GM12878 (cell line): ENCODE measurements around the gene LTB4R. TPM values are rescaled to one million over a fixed set of nuclear protein-coding genes. Genes with fewer than 3 reads are reported as not detected.

Experiments
- ATAC-seq: fragments of 200-7000 bp; cut with Tn5 transposase; 3 replicates; pipeline ENCODE4 v1.9.1; 2020; ENCODE audit warnings: mild to moderate bottlenecking, moderate library complexity
- BruUV-seq: library from RNA; stranded (reverse); fragments of 400-500 nt; replicated peaks from 2 replicates; lab custom pipeline; 2021; lab: Mats Ljungman, UMichigan
- CTCF ChIA-PET: fragments of 300-600 bp; sonication (Branson Sonifier 250); formaldehyde crosslinking; extraction: SDS; loops from one replicate; lab custom pipeline; 2021; ENCODE audit warnings: inconsistent platforms; lab: Yijun Ruan, JAX
- POLR2A ChIA-PET: fragments of 350-600 bp; formaldehyde crosslinking; extraction: SDS; loops from one replicate; lab custom pipeline; 2021; ENCODE audit warnings: inconsistent platforms; lab: Charles Lee
- RAD21 ChIA-PET: fragments of 300-600 bp; sonication (Branson Sonifier 250); formaldehyde crosslinking; loops from one replicate; lab custom pipeline; 2023; ENCODE audit warnings: antibody characterized with exemption; ENCODE audit not compliant: unreplicated experiment; lab: Charles Lee
- SMC1A ChIA-PET: fragments of 300-600 bp; sonication (Branson Sonifier 250); formaldehyde crosslinking; loops from one replicate; lab custom pipeline; 2023; ENCODE audit not compliant: unreplicated experiment, uncharacterized antibody; lab: Charles Lee
- DNase-seq: peaks from one replicate; pipeline ENCODE4 v3.0.0-alpha.2; 2011; ENCODE audit warnings: low read depth, low spot score
- FAIRE-seq: peaks from 3 replicates; lab custom pipeline; 2011; peaks lifted over from hg19 to GRCh38; lab: Jason Lieb, UNC
- H2AFZ ChIP-seq: 2 replicates; pipeline ENCODE4 v1.6.0; 2011; ENCODE audit warnings: low read depth, low read length, control low read depth; ENCODE audit not compliant: control insufficient read depth
- H3K27ac ChIP-seq: 2 replicates; pipeline ENCODE4 v1.5.1; 2011; ENCODE audit warnings: control low read depth; ENCODE audit not compliant: control insufficient read depth, insufficient read depth
- H3K27me3 ChIP-seq, 2 experiments: replicated peaks in 1 of 2; 2 replicates each; pipeline versions ENCODE4 v1.6.0 to v1.6.1; 2011; ENCODE audit warnings: low read length in 1 of 2; ENCODE audit not compliant: control insufficient read depth in 2 of 2, insufficient read depth in 2 of 2
- H3K36me3 ChIP-seq, 2 experiments: 2 replicates each; pipeline ENCODE4 v1.5.1; 2011; ENCODE audit warnings: low read length in 1 of 2; ENCODE audit not compliant: control insufficient read depth in 2 of 2, insufficient read depth in 2 of 2
- H3K4me1 ChIP-seq: 2 replicates; pipeline ENCODE4 v1.6.1; 2011; ENCODE audit warnings: mild to moderate bottlenecking, low read length, moderate library complexity, mixed read lengths; ENCODE audit not compliant: control insufficient read depth, insufficient read depth
- H3K4me2 ChIP-seq: 2 replicates; pipeline ENCODE4 v1.6.0; 2011; ENCODE audit warnings: control low read depth; ENCODE audit not compliant: control insufficient read depth, insufficient read depth
- H3K4me3 ChIP-seq: fragments of 200-600 bp; sonication (generic); 2 replicates; pipeline ENCODE4 v1.5.1; 2016
- H3K79me2 ChIP-seq: 2 replicates; pipeline ENCODE4 v1.6.0; 2011; ENCODE audit warnings: low read length; ENCODE audit not compliant: control insufficient read depth, insufficient read depth
- H3K9ac ChIP-seq: 2 replicates; pipeline ENCODE4 v1.8.0; 2011; ENCODE audit warnings: low read length, control low read depth, mixed read lengths; ENCODE audit not compliant: control insufficient read depth, insufficient read depth
- H3K9me3 ChIP-seq: replicated peaks from 3 replicates; pipeline ENCODE4 v1.5.1; 2011; ENCODE audit warnings: mild to moderate bottlenecking, low read length; ENCODE audit not compliant: control insufficient read depth, insufficient read depth
- H4K20me1 ChIP-seq: 2 replicates; pipeline ENCODE4 v1.6.0; 2011; ENCODE audit not compliant: control insufficient read depth, insufficient read depth
- ASH2L ChIP-seq: fragments of 300-600, 200-600 bp; sonication (generic); IDR thresholded peaks from 2 replicates; pipeline ENCODE4 v1.6.1; 2017; ENCODE audit warnings: low read depth, mild to moderate bottlenecking, borderline replicate concordance
- ATF7 ChIP-seq: fragments of 450-650 bp; IDR thresholded peaks from 2 replicates; pipeline ENCODE4 v1.6.1; 2016; ENCODE audit warnings: low read depth, mild to moderate bottlenecking
- HDAC6 ChIP-seq: fragments of 200-600 bp; sonication (generic); IDR thresholded peaks from one replicate; pipeline ENCODE4 v1.8.0; 2017; ENCODE audit warnings: antibody characterized with exemption; ENCODE audit not compliant: unreplicated experiment
- NFIC ChIP-seq: IDR thresholded peaks from 2 replicates; pipeline ENCODE4 v1.6.1; 2012; ENCODE audit warnings: low read depth, mild to moderate bottlenecking, inconsistent platforms, low read length, moderate library complexity
- POLR2A ChIP-seq: IDR thresholded peaks from 2 replicates; pipeline ENCODE4 v1.6.1; 2011; ENCODE audit warnings: low read depth, mild to moderate bottlenecking, low read length
- SIX5 ChIP-seq: IDR thresholded peaks from 2 replicates; pipeline ENCODE4 v1.6.1; 2011; ENCODE audit warnings: mild to moderate bottlenecking, low read depth, low read length, moderate library complexity; ENCODE audit not compliant: severe bottlenecking
- TAF1 ChIP-seq: IDR thresholded peaks from 2 replicates; pipeline ENCODE4 v1.6.1; 2011; ENCODE audit warnings: mild to moderate bottlenecking, low read depth, low read length, borderline replicate concordance
- TARDBP ChIP-seq: IDR thresholded peaks from 2 replicates; pipeline ENCODE4 v1.6.1; 2016; ENCODE audit warnings: borderline replicate concordance
- WRNIP1 ChIP-seq: IDR thresholded peaks from 2 replicates; pipeline ENCODE4 v1.6.1; 2011; ENCODE audit warnings: low read depth, low read length, improper control_type of control experiment, borderline replicate concordance
- ZZZ3 ChIP-seq: IDR thresholded peaks from 2 replicates; pipeline ENCODE4 v1.6.1; 2011; ENCODE audit warnings: low read depth; ENCODE audit not compliant: control insufficient read depth, insufficient read length
- WGBS: methylation state at CpG from one replicate; pipeline ENCODE4 v1.1.6; 2016; ENCODE audit warnings: low lambda C conversion rate; ENCODE audit not compliant: insufficient replicate concordance, insufficient coverage; ENCODE audit errors: missing lambda C conversion rate; 5-methylcytosine and 5-hydroxymethylcytosine counted together
- in situ Hi-C: fragments of 300-500 bp; cut with MboI; formaldehyde crosslinking; loops from 9 replicates; pipeline ENCODE4 v1.14.3; 2018; ENCODE audit warnings: mixed read lengths
- intact Hi-C: fragments of 100-400 bp; cut with micrococcal nuclease; formaldehyde crosslinking; loops from one replicate; pipeline ENCODE4 v1.14.2; 2022; ENCODE audit not compliant: unreplicated experiment
- polyA plus RNA-seq, 11 experiments: library from polyadenylated mRNA; depleted of rRNA in 4 of 11; unstranded in 6 of 11; stranded (reverse) in 5 of 11; fragments of >200 nt; fragmentation: Nextera tagmentation in 4 of 11; fragmentation: Illumina TruSeq in 1 of 11; extraction: Ambion mirVana in 4 of 11; extraction: Trizol in 1 of 11; gene quantifications; 1 replicate in 1 of 11; 2 replicates in 10 of 11; pipeline versions ENCODE4 v1.2.1 to v1.2.3, GENCODE V29; 2011 to 2016; ENCODE audit warnings: inconsistent platforms in 2 of 11, missing spikeins in 2 of 11, low read depth in 1 of 11
- total RNA-seq, 4 experiments: library from RNA; depleted of rRNA in 3 of 4; stranded (reverse); fragments of >200 nt in 3 of 4; fragmentation: Illumina TruSeq in 1 of 4; extraction: Trizol in 1 of 4; gene quantifications; 2 replicates each; pipeline versions ENCODE4 v1.2.1 to v1.2.3, GENCODE V29; 2013 to 2021
- TF ChIP-seq, protein P1 (sequence below): fragments of 450-650 bp; IDR thresholded peaks from 2 replicates; pipeline ENCODE4 v1.6.1; 2018; ENCODE audit warnings: mild to moderate bottlenecking, low read depth, moderate library complexity; ENCODE audit not compliant: partially characterized antibody
- TF ChIP-seq, protein P2 (sequence below): IDR thresholded peaks from 2 replicates; pipeline ENCODE4 v1.6.1; 2012; ENCODE audit warnings: low read depth, low read length, improper control_type of control experiment
- TF ChIP-seq, protein P3 (sequence below): fragments of 450-650 bp; IDR thresholded peaks from 2 replicates; pipeline ENCODE4 v1.6.1; 2017; ENCODE audit warnings: mild to moderate bottlenecking

LTB4R gene
- total and polyA plus RNA-seq, 10 of the 15 experiments (the other 5 are each of a cell fraction or from before 2014, with no cell fraction given): 1.2 to 14.0 (median 4.0) TPM

DNA sequence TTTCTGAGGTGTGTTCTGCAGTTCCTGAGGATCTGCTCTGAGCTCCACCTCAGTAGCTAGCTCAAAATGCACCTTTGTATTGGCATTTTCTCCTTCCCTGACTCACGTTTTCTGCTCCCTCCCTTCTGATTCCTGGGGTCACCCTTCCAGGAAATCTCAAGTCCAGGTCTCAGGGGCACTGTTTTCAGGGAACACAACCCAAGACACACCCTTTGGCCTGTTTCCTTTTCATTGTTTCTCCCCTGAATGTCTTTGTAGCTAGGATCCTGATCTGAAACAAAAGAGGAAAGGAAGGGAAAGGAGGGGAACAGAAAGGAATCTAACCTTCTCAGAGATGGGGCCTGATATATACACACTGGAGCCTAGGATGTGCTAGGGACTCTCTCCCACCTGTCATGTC, 35.8 kb downstream of the LTB4R start:
- ChIA-PET POLR2A (no interaction called here), CTCF (interaction anchor here (1.6 to 4.5 kb wide), 6 partner anchors 11 to 84 kb away, joined by 4 to 39 read pairs (median 12); partner anchors contain the start of gene ADCY4), RAD21 (interaction anchor here (1.2 to 2.2 kb wide), 3 partner anchors 13 to 84 kb away, joined by 3 to 7 read pairs (median 7); partner anchors contain the start of genes ADCY4, CBLN3 and KHNYN), SMC1A (interaction anchor here (1.6 to 1.9 kb wide), 3 partner anchors 9 to 84 kb away, joined by 5 to 8 read pairs (median 5); no protein-coding TSS in a partner anchor)
- Histone ChIP-seq H3K36me3 (no peaks in the 10 kb centered on the region), H3K4me2 (no peak overlapping the region), H4K20me1 (no peaks in the 10 kb centered on the region), H3K4me3 (no peak overlapping the region), H3K9ac (no peak overlapping the region), H3K4me1 (no peaks in the 10 kb centered on the region), H2AFZ (no peak overlapping the region), H3K27ac (no peak overlapping the region), H3K9me3 (no peaks in the 10 kb centered on the region), H3K27me3 (peaks cover 0 to 1% of the 10 kb centered on the region in 2 experiments; a peak in 2 of 4 replicates), H3K79me2 (no peaks in the 10 kb centered on the region)
- no peak for FAIRE-seq
- intact Hi-C loops (no loop called here), in situ Hi-C loops (no loop called here)
- WGBS: 0% methylated on average over 1 of the region's 1 CpG
- no peak for DNase-seq
- ATAC-seq: no peak
- TF ChIP-seq TAF1: no peak
- no peak for TF ChIP-seq ASH2L
- TF ChIP-seq WRNIP1: no peak
- TF ChIP-seq ZZZ3: no peak
- no peak for TF ChIP-seq TARDBP
- no TSS peak for BruUV-seq

DNA sequence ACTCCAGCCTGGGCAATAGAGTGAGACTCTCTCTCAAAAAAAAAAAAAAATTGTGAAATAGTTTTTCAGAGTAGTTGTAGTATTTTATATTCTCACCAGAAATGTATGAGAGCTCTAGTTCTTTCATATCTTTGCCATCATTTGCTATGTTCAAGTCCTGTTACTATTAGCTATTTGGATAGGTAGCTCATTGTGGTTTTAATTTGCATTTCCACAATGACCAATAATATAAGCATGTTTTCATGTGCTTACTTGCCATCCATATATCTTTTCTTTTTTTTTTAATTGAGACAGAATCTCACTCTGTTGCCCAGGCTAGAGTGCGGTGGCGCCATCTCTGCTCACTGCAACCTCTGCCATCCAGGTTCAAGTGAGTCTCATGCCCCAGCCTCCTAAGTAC, 36.9 kb downstream of the LTB4R start:
- POLR2A ChIA-PET: interaction anchor here (0.7 kb wide), 2 partner anchors 279 to 545 kb away, joined by 3 to 4 read pairs; no protein-coding TSS in a partner anchor
- 97% methylated on average over 2 of the region's 2 CpGs for WGBS
- TF ChIP-seq, protein P1, sequence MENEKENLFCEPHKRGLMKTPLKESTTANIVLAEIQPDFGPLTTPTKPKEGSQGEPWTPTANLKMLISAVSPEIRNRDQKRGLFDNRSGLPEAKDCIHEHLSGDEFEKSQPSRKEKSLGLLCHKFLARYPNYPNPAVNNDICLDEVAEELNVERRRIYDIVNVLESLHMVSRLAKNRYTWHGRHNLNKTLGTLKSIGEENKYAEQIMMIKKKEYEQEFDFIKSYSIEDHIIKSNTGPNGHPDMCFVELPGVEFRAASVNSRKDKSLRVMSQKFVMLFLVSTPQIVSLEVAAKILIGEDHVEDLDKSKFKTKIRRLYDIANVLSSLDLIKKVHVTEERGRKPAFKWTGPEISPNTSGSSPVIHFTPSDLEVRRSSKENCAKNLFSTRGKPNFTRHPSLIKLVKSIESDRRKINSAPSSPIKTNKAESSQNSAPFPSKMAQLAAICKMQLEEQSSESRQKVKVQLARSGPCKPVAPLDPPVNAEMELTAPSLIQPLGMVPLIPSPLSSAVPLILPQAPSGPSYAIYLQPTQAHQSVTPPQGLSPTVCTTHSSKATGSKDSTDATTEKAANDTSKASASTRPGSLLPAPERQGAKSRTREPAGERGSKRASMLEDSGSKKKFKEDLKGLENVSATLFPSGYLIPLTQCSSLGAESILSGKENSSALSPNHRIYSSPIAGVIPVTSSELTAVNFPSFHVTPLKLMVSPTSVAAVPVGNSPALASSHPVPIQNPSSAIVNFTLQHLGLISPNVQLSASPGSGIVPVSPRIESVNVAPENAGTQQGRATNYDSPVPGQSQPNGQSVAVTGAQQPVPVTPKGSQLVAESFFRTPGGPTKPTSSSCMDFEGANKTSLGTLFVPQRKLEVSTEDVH: no peak
- TF ChIP-seq, protein P2, sequence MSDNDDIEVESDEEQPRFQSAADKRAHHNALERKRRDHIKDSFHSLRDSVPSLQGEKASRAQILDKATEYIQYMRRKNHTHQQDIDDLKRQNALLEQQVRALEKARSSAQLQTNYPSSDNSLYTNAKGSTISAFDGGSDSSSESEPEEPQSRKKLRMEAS: no peak
- TF ChIP-seq NFIC (no peak), SIX5 (no peak), ATF7 (no peak), HDAC6 (no peak), POLR2A (no peak)
- TF ChIP-seq, protein P3, sequence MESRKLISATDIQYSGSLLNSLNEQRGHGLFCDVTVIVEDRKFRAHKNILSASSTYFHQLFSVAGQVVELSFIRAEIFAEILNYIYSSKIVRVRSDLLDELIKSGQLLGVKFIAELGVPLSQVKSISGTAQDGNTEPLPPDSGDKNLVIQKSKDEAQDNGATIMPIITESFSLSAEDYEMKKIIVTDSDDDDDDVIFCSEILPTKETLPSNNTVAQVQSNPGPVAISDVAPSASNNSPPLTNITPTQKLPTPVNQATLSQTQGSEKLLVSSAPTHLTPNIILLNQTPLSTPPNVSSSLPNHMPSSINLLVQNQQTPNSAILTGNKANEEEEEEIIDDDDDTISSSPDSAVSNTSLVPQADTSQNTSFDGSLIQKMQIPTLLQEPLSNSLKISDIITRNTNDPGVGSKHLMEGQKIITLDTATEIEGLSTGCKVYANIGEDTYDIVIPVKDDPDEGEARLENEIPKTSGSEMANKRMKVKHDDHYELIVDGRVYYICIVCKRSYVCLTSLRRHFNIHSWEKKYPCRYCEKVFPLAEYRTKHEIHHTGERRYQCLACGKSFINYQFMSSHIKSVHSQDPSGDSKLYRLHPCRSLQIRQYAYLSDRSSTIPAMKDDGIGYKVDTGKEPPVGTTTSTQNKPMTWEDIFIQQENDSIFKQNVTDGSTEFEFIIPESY: no peak

More for the DNA sequence above, 36.9 kb downstream of the LTB4R start:
- Histone ChIP-seq H3K36me3 (no peaks in the 10 kb centered on the region), H3K4me3 (no peak overlapping the region), H3K4me1 (no peaks in the 10 kb centered on the region), H2AFZ (no peak overlapping the region), H3K27me3 (peaks cover 1 to 4% of the 10 kb centered on the region in 2 experiments; a peak in 3 of 4 replicates), H3K4me2 (no peak overlapping the region), H3K9ac (no peak overlapping the region), H4K20me1 (no peaks in the 10 kb centered on the region), H3K27ac (no peak overlapping the region), H3K79me2 (no peaks in the 10 kb centered on the region), H3K9me3 (no peaks in the 10 kb centered on the region)
- ChIA-PET RAD21 (interaction anchor here (2.0 to 2.2 kb wide), 2 partner anchors 14 to 83 kb away, joined by 7 read pairs; partner anchors contain the start of gene ADCY4), SMC1A (interaction anchor here (0.7 to 1.9 kb wide), 3 partner anchors 10 to 84 kb away, joined by 3 to 8 read pairs (median 5); no protein-coding TSS in a partner anchor), CTCF (interaction anchor here (0.6 to 4.5 kb wide), 7 partner anchors 15 to 790 kb away, joined by 3 to 39 read pairs (median 4); no protein-coding TSS in a partner anchor)
- in situ Hi-C loops: no loop called here
- no peak for ATAC-seq
- intact Hi-C loops: no loop called here
- BruUV-seq: no TSS peak
- no peak for FAIRE-seq
- no peak for DNase-seq
